ENCODE measurements around the gene PREP.

- no peak for TF ChIP-seq CTCF (IDR thresholded peaks at IDR 0.05)
- no peak for TF ChIP-seq POLR2A (IDR thresholded peaks at IDR 0.05)
Observed at GRCh38 chr6:105263685-105264610, 138.9 kb downstream of the PREP start.
